Effector memory CD4-positive, alpha-beta T cell (primary cell): ENCODE results near the gene SPINK9.
"Not testable (repeated sequence)": the region's sequence is repeated elsewhere in the genome, so short reads cannot be mapped to it uniquely, and the experiment has no call there.

ENCODE experiments used
- DNase-seq, 3 donors: peaks; one replicate each; pipeline ENCODE4 v3.0.0-alpha.2; 2020
- H3K27ac ChIP-seq: 2 replicates; pipeline ENCODE4 v1.7.0; 2013; ENCODE audit warnings: mild to moderate bottlenecking, low read length, moderate library complexity; ENCODE audit not compliant: insufficient read depth, poor library complexity, severe bottlenecking
- H3K27me3 ChIP-seq: replicated peaks from 2 replicates; pipeline ENCODE4 v1.7.0; 2013; ENCODE audit warnings: mild to moderate bottlenecking, low read length; ENCODE audit not compliant: insufficient read depth, control insufficient read depth, poor library complexity, severe bottlenecking
- H3K36me3 ChIP-seq: 2 replicates; pipeline ENCODE4 v1.7.0; 2013; ENCODE audit warnings: mild to moderate bottlenecking, low read length, moderate library complexity; ENCODE audit not compliant: control insufficient read depth, insufficient read depth
- H3K4me1 ChIP-seq: 2 replicates; pipeline ENCODE4 v1.7.0; 2013; ENCODE audit warnings: low read length, mild to moderate bottlenecking; ENCODE audit not compliant: control insufficient read depth, insufficient read depth, poor library complexity, severe bottlenecking
- H3K4me3 ChIP-seq: 2 replicates; pipeline ENCODE4 v1.7.0; 2013; ENCODE audit warnings: low read length, low read depth, mild to moderate bottlenecking; ENCODE audit not compliant: insufficient read depth, poor library complexity, severe bottlenecking
- H3K9me3 ChIP-seq: 2 replicates; pipeline ENCODE4 v1.7.0; 2013; ENCODE audit warnings: mild to moderate bottlenecking, low read length, moderate library complexity; ENCODE audit not compliant: control insufficient read depth

Gene SPINK9

DNA sequence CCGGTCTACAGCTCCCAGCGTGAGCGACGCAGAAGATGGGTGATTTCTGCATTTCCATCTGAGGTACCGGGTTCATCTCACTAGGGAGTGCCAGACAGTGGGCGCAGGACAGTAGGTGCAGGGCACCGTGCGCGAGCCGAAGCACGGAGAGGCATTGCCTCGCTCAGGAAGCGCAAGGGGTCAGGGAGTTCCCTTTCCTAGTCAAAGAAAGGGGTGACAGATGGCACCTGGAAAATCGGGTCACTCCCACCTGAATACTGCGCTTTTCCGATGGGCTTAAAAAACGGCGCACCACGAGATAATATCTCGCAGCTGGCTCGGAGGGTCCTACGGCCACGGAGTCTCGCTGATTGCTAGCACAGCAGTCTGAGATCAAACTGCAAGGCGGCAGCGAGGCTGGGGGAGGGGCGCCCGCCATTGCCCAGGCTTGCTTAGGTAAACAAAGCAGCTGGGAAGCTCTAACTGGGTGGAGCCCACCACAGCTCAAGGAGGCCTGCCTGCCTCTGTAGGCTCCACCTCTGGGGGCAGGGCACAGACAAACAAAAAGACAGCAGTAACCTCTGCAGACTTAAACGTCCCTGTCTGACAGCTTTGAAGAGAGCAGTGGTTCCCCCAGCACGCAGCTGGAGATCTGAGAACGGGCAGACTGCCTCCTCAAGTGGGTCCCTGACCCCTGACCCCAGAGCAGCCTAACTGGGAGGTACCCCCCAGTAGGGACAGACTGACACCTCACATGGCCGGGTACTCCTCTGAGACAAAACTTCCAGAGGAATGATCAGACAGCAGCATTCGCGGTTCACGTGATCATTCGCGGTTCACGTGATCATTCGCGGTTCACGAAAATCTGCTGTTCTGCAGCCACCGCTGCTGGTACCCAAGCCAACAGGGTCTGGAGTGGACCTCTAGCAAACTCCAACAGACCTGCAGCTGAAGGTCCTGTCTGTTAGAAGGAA lies 15.1 kb upstream of the SPINK9 start:
- H3K4me1 ChIP-seq, H3K36me3 ChIP-seq, H3K4me3 ChIP-seq, H3K27ac ChIP-seq, H3K9me3 ChIP-seq, H3K27me3 ChIP-seq, DNase-seq: not testable (repeated sequence)

- no peak overlapping the region for H3K27ac ChIP-seq
Observed at GRCh38 chr5:148333262-148333849, 2.0 kb upstream of the SPINK9 start.

DNA sequence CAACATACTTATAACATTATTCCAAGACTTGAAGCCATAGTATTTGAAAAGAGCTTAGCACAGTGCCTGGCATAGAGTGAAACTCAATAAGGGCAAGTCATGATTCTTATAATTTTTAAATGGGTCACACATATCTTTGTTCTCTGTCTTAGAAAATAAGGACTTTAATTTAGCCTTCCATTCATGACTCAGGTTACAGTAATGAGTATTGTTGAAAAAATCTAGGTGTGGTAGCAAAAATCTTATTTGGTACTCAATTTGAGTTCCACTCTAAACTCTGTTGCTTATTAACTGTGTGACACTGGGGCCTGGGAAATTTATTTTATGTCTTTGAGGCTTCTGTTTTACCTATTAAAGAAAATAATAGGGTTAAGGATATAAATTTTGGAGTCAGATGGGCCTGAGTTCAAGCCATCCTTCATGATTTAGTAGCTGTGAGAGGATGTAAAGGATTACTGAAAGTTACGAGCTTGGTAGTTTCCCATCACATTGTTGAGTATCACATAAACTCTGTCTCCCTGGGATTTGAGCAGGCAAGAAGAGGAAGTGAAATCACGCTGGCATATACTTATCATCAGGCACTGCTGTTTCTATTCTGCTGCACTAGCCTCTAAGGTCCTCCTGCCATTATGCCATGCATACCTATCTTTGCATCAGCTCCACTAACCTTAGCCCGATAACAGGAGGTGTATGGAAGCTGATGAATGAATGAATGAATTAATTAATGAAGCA lies 1.5 kb downstream of the SPINK9 start:
- Histone ChIP-seq H3K9me3 (no peaks in the 10 kb centered on the region), H3K4me3 (no peak overlapping the region), H3K27me3 (no peaks in the 10 kb centered on the region), H3K4me1 (no peaks in the 10 kb centered on the region), H3K27ac (no peak overlapping the region), H3K36me3 (no peaks in the 10 kb centered on the region)
- no peak for DNase-seq

More at GRCh38 chr5:148333262-148333849, 2.0 kb upstream of the SPINK9 start:
- Histone ChIP-seq H3K27me3 (no peaks in the 10 kb centered on the region), H3K36me3 (no peaks in the 10 kb centered on the region), H3K9me3 (no peaks in the 10 kb centered on the region), H3K4me3 (no peak overlapping the region), H3K4me1 (no peaks in the 10 kb centered on the region)
- DNase-seq: no peak

GRCh38 chr5:148342371-148343045 lies 7.1 kb downstream of the SPINK9 start:
- Histone ChIP-seq H3K36me3 (no peaks in the 10 kb centered on the region), H3K4me3 (no peak overlapping the region), H3K4me1 (no peaks in the 10 kb centered on the region), H3K27ac (no peak overlapping the region), H3K27me3 (no peaks in the 10 kb centered on the region), H3K9me3 (no peaks in the 10 kb centered on the region)
- DNase-seq: no peak

GRCh38 chr5:148343046-148343407 lies 7.7 kb downstream of the SPINK9 start:
- no peaks in the 10 kb centered on the region for H3K27me3 ChIP-seq

GRCh38 chr5:148343603-148344487 lies 8.5 kb downstream of the SPINK9 start:
- Histone ChIP-seq H3K27me3 (no peaks in the 10 kb centered on the region), H3K4me1 (no peaks in the 10 kb centered on the region), H3K36me3 (no peaks in the 10 kb centered on the region), H3K27ac (no peak overlapping the region), H3K4me3 (no peak overlapping the region), H3K9me3 (no peaks in the 10 kb centered on the region)
- no peak for DNase-seq

More at GRCh38 chr5:148343046-148343407, 7.7 kb downstream of the SPINK9 start:
- Histone ChIP-seq H3K4me3 (no peak overlapping the region), H3K36me3 (no peaks in the 10 kb centered on the region), H3K27ac (no peak overlapping the region), H3K9me3 (no peaks in the 10 kb centered on the region), H3K4me1 (no peaks in the 10 kb centered on the region)
- no peak for DNase-seq

DNA sequence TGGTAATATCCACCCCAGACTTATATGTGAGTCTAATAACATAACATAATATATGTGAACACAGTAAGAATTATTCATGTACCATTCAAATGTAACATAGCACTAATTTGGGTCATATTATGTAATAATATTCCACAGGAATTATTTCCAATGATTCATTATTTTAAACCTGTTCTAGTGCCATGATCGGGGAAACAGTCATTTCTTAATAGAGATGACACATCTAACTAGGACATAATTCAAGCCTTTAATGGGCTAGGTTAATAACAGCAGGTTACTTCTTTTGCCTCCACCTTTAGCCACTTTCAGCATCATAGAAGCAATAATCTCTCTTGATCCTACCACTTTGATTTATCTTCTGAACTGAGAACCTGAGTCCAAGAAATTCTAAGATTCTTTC lies 12.3 kb downstream of the SPINK9 start:
- Histone ChIP-seq H3K36me3 (no peaks in the 10 kb centered on the region), H3K27ac (no peak overlapping the region), H3K9me3 (no peaks in the 10 kb centered on the region), H3K27me3 (no peaks in the 10 kb centered on the region), H3K4me3 (no peak overlapping the region), H3K4me1 (no peaks in the 10 kb centered on the region)
- no peak for DNase-seq

DNA sequence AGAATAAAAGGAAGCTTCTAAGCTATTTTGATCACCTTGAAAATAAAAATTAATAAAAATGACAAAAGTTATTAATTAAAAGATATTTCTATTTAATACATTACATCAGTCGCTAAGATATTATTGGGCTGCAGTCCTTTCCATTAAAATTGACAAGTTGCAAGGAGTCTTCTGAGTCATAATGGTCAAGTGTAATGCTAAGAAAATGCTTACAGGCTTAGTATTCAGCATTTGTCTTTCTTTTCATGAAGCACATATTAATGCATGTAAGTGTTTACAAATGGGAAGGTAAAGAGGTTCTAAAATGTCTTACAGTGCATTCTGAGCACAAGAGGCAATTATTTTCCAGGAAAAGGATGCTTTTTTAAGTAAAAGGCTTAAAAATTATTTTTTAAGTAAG lies 17.3 kb downstream of the SPINK9 start:
- no peak overlapping the region for H3K4me3 ChIP-seq
- no peaks in the 10 kb centered on the region for H3K9me3 ChIP-seq
- H3K27me3 ChIP-seq: no peaks in the 10 kb centered on the region
- no peaks in the 10 kb centered on the region for H3K4me1 ChIP-seq
- no peak for DNase-seq
- no peak overlapping the region for H3K27ac ChIP-seq
- no peaks in the 10 kb centered on the region for H3K36me3 ChIP-seq

DNA sequence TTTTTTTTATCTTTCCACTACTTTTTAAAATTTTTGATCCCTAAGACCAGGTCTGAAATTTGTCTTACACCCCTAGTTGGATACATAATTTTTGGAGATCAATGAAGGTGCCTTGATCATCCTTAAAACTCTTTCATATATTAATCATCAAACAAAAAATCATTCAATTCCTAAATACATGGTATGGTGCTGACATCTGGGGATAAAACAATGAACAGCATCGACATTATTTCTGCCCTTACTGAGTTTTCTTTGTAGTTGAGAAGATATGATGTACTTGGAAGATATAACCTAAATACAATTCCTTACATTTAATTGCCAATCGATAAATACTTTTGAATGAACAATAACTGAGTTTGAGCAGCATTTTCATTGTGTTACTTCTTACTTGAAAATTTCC lies 18.3 kb downstream of the SPINK9 start:
- Histone ChIP-seq H3K4me1 (no peaks in the 10 kb centered on the region), H3K9me3 (no peaks in the 10 kb centered on the region), H3K36me3 (no peaks in the 10 kb centered on the region), H3K27me3 (no peaks in the 10 kb centered on the region), H3K27ac (no peak overlapping the region), H3K4me3 (no peak overlapping the region)
- no peak for DNase-seq
